SU-DHL-6 (cell line): ENCODE results near the gene MBP.

ENCODE experiments used
- H2AFZ ChIP-seq: fragments of 200-600 bp; sonication (generic); 2 replicates; pipeline ENCODE4 v1.6.1; 2014; ENCODE audit warnings: low read depth, mild to moderate bottlenecking, moderate library complexity, mixed read lengths, antibody characterized with exemption, low read length; ENCODE audit not compliant: severe bottlenecking
- H3F3A ChIP-seq: fragments of 200-600 bp; shearing (Covaris generic); 2 replicates; pipeline ENCODE4 v1.6.0; 2016; ENCODE audit warnings: antibody characterized with exemption, mild to moderate bottlenecking; ENCODE audit not compliant: insufficient read depth
- H3K27ac ChIP-seq: fragments of 200-600 bp; sonication (generic); 2 replicates; pipeline ENCODE4 v1.5.1; 2016; ENCODE audit warnings: low read depth, mild to moderate bottlenecking, low read length, moderate library complexity, mixed read lengths
- H3K27me3 ChIP-seq: fragments of 200-600 bp; sonication (generic), shearing (Covaris generic); 2 replicates; pipeline ENCODE4 v1.6.0; 2014; ENCODE audit warnings: mild to moderate bottlenecking, low read length
- H3K36me3 ChIP-seq: fragments of 200-600 bp; sonication (generic); 2 replicates; pipeline ENCODE4 v1.6.1; 2014; ENCODE audit warnings: mild to moderate bottlenecking, low read length, mixed read lengths
- H3K4me2 ChIP-seq: fragments of 300-600, 200-600 bp; shearing (Covaris generic), sonication (generic); 2 replicates; pipeline ENCODE4 v1.6.0; 2014; ENCODE audit warnings: low read length, low read depth, mild to moderate bottlenecking; ENCODE audit not compliant: poor library complexity, severe bottlenecking
- H3K4me3 ChIP-seq: fragments of 200-600 bp; sonication (generic); 2 replicates; pipeline ENCODE4 v1.5.1; 2014; ENCODE audit warnings: antibody characterized with exemption, low read length, mild to moderate bottlenecking, mixed read lengths; ENCODE audit not compliant: insufficient read depth, poor library complexity, severe bottlenecking
- H3K79me2 ChIP-seq: fragments of 200-600 bp; sonication (generic); 2 replicates; pipeline ENCODE4 v1.6.1; 2014; ENCODE audit warnings: mild to moderate bottlenecking, low read length, moderate library complexity; ENCODE audit not compliant: insufficient read depth
- H3K9ac ChIP-seq: fragments of 200-600 bp; sonication (generic); 2 replicates; pipeline ENCODE4 v1.7.0; 2014; ENCODE audit warnings: mild to moderate bottlenecking, low read length
- H3K9me2 ChIP-seq: fragments of 200-600 bp; sonication (generic); replicated peaks from 2 replicates; pipeline ENCODE4 v1.6.1; 2014; ENCODE audit warnings: low read length; ENCODE audit not compliant: insufficient read depth
- H3K9me3 ChIP-seq: fragments of 200-600 bp; sonication (generic); 2 replicates; pipeline ENCODE4 v1.6.1; 2014; ENCODE audit warnings: low read length, mixed read lengths; ENCODE audit not compliant: insufficient read depth
- H4K20me1 ChIP-seq: fragments of 200-600 bp; sonication (generic); 2 replicates; pipeline ENCODE4 v1.6.1; 2014; ENCODE audit warnings: low read depth, mild to moderate bottlenecking, antibody characterized with exemption, low read length, moderate library complexity, mixed read lengths
- EZH2phosphoT487 ChIP-seq: fragments of 200-600 bp; sonication (generic), shearing (Covaris generic); conservative IDR thresholded peaks from 2 replicates; pipeline ENCODE4 v1.6.1; 2018; ENCODE audit warnings: mild to moderate bottlenecking, antibody characterized with exemption, low read length, moderate library complexity, mixed read lengths
- TF ChIP-seq, protein P1 (sequence below): fragments of 200-600 bp; sonication (generic); IDR thresholded peaks from one replicate; pipeline ENCODE4 v1.5.1; 2017; ENCODE audit warnings: antibody characterized with exemption, mild to moderate bottlenecking, low read length, moderate library complexity; ENCODE audit not compliant: insufficient read depth, poor library complexity, severe bottlenecking

MBP gene

GRCh38 chr18:77009675-77010074 is 122.9 kb downstream of the MBP start:
- Histone ChIP-seq H3K4me2 (no peak overlapping the region), H4K20me1 (no peaks in the 10 kb centered on the region), H3K27ac (no peak overlapping the region)

DNA sequence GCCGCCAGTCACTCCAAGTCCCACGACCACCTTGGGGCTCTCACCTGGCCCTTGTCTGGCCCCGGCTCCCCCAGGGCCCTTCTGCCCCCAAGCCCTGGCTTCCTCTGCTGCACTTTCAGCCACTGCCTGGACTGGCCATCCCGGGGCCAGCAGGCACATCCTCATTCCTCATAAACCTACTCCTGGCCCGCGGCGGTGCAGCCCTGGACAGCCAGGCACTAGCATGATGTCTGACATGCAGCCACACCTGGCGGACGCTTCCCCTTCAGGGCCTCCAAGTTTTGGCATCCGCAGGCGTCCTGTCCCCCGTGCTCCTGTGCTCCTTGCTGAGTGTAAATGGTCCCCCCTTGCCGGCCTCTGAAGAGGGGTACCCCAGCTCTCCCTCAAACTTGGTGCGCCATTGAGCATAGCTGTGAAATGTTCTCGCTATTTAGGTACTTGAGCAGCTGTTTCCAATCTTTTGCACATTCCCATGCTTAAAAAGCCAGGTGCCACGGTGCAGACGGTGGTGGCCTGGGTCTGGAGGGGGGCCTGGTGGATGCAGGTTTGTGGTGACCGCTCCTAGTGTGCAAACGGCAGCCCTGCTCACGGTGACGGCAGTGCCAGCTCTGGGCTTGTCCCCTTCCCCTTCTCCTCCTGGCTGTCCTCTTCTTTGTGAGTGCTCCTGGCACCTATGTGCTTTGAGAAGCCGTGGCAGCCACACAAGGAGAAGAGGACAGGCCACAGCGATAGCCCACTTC is 123.8 kb downstream of the MBP start:
- no peak overlapping the region for H3K27ac ChIP-seq
- H3K4me3 ChIP-seq, result no peak overlapping the region
- H3K27me3 ChIP-seq, result no peaks in the 10 kb centered on the region
- H3K4me2 ChIP-seq, result no peak overlapping the region
- H3K9me3 ChIP-seq, result no peaks in the 10 kb centered on the region
- H3K36me3 ChIP-seq, result 0 out of 2 replicates have a peak, but pooled peaks cover 3% of the 10 kb centered on the region
- TF ChIP-seq, protein P1, sequence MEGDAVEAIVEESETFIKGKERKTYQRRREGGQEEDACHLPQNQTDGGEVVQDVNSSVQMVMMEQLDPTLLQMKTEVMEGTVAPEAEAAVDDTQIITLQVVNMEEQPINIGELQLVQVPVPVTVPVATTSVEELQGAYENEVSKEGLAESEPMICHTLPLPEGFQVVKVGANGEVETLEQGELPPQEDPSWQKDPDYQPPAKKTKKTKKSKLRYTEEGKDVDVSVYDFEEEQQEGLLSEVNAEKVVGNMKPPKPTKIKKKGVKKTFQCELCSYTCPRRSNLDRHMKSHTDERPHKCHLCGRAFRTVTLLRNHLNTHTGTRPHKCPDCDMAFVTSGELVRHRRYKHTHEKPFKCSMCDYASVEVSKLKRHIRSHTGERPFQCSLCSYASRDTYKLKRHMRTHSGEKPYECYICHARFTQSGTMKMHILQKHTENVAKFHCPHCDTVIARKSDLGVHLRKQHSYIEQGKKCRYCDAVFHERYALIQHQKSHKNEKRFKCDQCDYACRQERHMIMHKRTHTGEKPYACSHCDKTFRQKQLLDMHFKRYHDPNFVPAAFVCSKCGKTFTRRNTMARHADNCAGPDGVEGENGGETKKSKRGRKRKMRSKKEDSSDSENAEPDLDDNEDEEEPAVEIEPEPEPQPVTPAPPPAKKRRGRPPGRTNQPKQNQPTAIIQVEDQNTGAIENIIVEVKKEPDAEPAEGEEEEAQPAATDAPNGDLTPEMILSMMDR, result no peak
- no peak for TF ChIP-seq EZH2phosphoT487
- H4K20me1 ChIP-seq, result no peaks in the 10 kb centered on the region
- no peaks in the 10 kb centered on the region; the same call in 1 of the 2 replicates for H3F3A ChIP-seq
- H3K9ac ChIP-seq, result no peak overlapping the region
- H2AFZ ChIP-seq, result no peak overlapping the region
- H3K79me2 ChIP-seq, result no peaks in the 10 kb centered on the region; the same call in 1 of the 2 replicates
- no peaks in the 10 kb centered on the region for H3K9me2 ChIP-seq

More at GRCh38 chr18:77009675-77010074, 122.9 kb downstream of the MBP start:
- Histone ChIP-seq H3F3A (no peaks in the 10 kb centered on the region), H2AFZ (no peak overlapping the region), H3K27me3 (no peaks in the 10 kb centered on the region), H3K79me2 (no peaks in the 10 kb centered on the region; the same call in 1 of the 2 replicates), H3K4me3 (no peak overlapping the region), H3K9me2 (no peaks in the 10 kb centered on the region), H3K36me3 (peaks cover 3% of the 10 kb centered on the region; the same call in 1 of the 2 replicates), H3K9ac (no peak overlapping the region), H3K9me3 (no peaks in the 10 kb centered on the region)
- TF ChIP-seq EZH2phosphoT487, result no peak
- TF ChIP-seq, protein P1, result no peak

GRCh38 chr18:77008006-77008405 is 124.6 kb downstream of the MBP start:
- Histone ChIP-seq H3K9me2 (no peaks in the 10 kb centered on the region), H3K9me3 (no peaks in the 10 kb centered on the region), H3F3A (peaks cover 7% of the 10 kb centered on the region), H4K20me1 (no peaks in the 10 kb centered on the region), H3K9ac (no peak overlapping the region), H3K27me3 (no peaks in the 10 kb centered on the region), H2AFZ (no peak overlapping the region), H3K79me2 (no peaks in the 10 kb centered on the region; the same call in 1 of the 2 replicates), H3K4me2 (no peak overlapping the region), H3K4me3 (no peak overlapping the region), H3K36me3 (0 out of 2 replicates have a peak, but pooled peaks cover 3% of the 10 kb centered on the region), H3K27ac (no peak overlapping the region)
- TF ChIP-seq EZH2phosphoT487, result no peak
- TF ChIP-seq, protein P1, result no peak
